ENCODE results near the gene NPEPL1. TPM values are rescaled to one million over a fixed set of nuclear protein-coding genes. Genes with fewer than 3 reads are reported as not detected.
A peak's percentile ranks its signal among the peaks of the same experiment; 100 is the strongest.

NPEPL1 gene
- total and polyA plus RNA-seq, 2 of the 8 experiments (the other 6 are each of a cell fraction or from before 2014, with no cell fraction given) = 12.4 to 26.8 TPM

DNA sequence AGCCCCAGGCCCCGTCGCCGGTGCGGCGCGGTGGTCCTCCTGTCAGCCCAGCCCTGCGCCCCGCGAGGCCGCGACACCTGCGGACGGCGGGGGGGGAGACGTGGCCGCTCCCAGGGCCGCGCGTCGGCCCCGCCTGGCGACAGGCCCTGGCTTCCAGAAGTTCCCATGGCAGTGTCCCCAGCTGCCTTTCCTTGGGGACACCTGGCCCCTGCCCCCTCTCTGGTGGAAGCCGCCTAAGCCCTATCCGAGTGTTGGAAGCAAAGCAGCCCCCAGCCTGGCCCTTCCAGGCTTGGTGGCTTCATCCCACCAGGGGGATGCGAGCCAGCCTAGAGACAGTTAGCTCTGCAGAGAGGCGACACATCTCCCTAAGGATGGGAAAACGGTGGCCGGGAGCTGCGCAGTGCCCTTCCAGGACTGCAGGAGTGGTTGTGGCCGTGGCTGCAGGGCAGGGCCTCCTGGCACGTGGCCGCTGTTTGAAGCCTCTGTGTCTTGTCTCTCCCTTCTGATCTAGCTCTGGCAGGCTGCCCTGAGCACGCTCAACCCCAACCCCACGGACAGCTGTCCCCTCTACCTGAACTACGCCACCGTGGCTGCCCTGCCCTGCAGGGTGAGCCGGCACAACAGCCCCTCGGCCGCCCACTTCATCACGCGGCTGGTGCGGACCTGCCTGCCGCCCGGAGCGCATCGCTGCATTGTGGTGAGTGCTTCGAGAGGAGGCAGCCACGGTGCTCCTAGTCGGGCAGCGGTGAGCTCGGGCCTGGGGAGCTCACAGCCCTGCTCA, 816 bp downstream of the NPEPL1 start:
- Histone ChIP-seq H4K5ac (ENCODE audit: insufficient read length, low read depth, low read length) (peak overlapping the region; percentile 56), H3K79me2 (ENCODE audit: control insufficient read depth in 1 of 2, insufficient read depth in 2 of 2, low read length in 2 of 2) (no peaks in the 10 kb centered on the region; a peak in 1 of 4 replicates), H3K79me1 (ENCODE audit: low read depth, low read length) (0 out of 2 replicates have a peak, but pooled peaks cover 4% of the 10 kb centered on the region), H3K23ac (ENCODE audit: insufficient read length) (no peak overlapping the region), H2BK12ac (ENCODE audit: low read depth, low read length) (peak overlapping the region; percentile 85; the same call in 1 of the 2 replicates), H4K20me1 (replicated peaks in 1 of 2; ENCODE audit: control insufficient read depth in 1 of 2, insufficient read depth in 2 of 2, low read length in 2 of 2) (peaks cover 3 to 10% of the 10 kb centered on the region in 2 experiments), H4K8ac (ENCODE audit: extremely low read depth, insufficient read depth, low read length) (peak overlapping the region; percentile 83), H4K91ac (replicated peaks; ENCODE audit: insufficient read length, low read length) (peak overlapping the region; percentile 83), H2BK15ac (ENCODE audit: low read length) (no peak overlapping the region; the same call in 1 of the 2 replicates), H3K36me3 (ENCODE audit: control insufficient read depth in 2 of 4, insufficient read depth in 4 of 4, low read length in 3 of 4) (peaks cover 2 to 9% (median 2%) of the 10 kb centered on the region in 4 experiments; a peak in 5 of 8 replicates), H2AK5ac (ENCODE audit: low read depth, low read length) (peak overlapping the region; percentile 28; the same call in 1 of the 2 replicates), H2BK20ac (ENCODE audit: low read length) (no peak overlapping the region; the same call in 1 of the 2 replicates), H3K9me3 (ENCODE audit: insufficient read depth in 2 of 2, low read depth in 1 of 2, low read length in 1 of 2) (no peaks in the 10 kb centered on the region), H2BK5ac (ENCODE audit: low read depth, low read length) (peak overlapping the region; percentile 66; the same call in 1 of the 2 replicates), H3K27me3 (replicated peaks in 1 of 4; ENCODE audit: control insufficient read depth in 3 of 4, extremely low read depth in 1 of 4, insufficient read depth in 3 of 4, low read length in 3 of 4) (no peaks in the 10 kb centered on the region), H3K18ac (ENCODE audit: extremely low read depth, low read length) (peak overlapping the region; percentile 81), H3K56ac (replicated peaks; ENCODE audit: insufficient read length, low read depth, low read length) (no peak overlapping the region), H3K23me2 (ENCODE audit: low read depth, low read length) (peaks cover 6% of the 10 kb centered on the region; the same call in 1 of the 2 replicates), H3K4me1 (replicated peaks in 1 of 4; ENCODE audit: control insufficient read depth in 3 of 4, insufficient read depth in 4 of 4, low read length in 3 of 4) (peaks cover 3 to 25% (median 17%) of the 10 kb centered on the region in 4 experiments), H3K4ac (replicated peaks; ENCODE audit: insufficient read length, low read depth, low read length) (peak overlapping the region; percentile 82), H2BK120ac (replicated peaks; ENCODE audit: low read depth, low read length) (peak overlapping the region; percentile 76), H3K4me2 (ENCODE audit: insufficient read depth in 1 of 2, low read depth in 2 of 2, low read length in 2 of 2) (peak overlapping the region; percentile 58 to 68), H3K9ac (replicated peaks in 1 of 4; ENCODE audit: extremely low read depth in 1 of 4, low read depth in 3 of 4, low read length in 3 of 4) (peak overlapping the region in 1 of 4 experiments; percentile 67; a peak in 1 of 7 replicates), H3K27ac (ENCODE audit: low read depth, low read length) (no peak overlapping the region), H3K4me3 (ENCODE audit: extremely low read depth in 1 of 4, insufficient read depth in 2 of 4, low read depth in 3 of 4, low read length in 4 of 4) (peak overlapping the region; percentile 21 to 56 (median 36); a peak in 7 of 8 replicates), H3K14ac (ENCODE audit: insufficient read length) (no peak overlapping the region), H2AFZ (ENCODE audit: low read length) (no peak overlapping the region)
- ChIA-PET CTCF (ENCODE audit: partially characterized antibody) (interaction anchor here (0.6 to 2.2 kb wide), 14 partner anchors 10 to 215 kb away, joined by 3 to 11 read pairs (median 4); partner anchors contain the start of gene STX16), POLR2A (ENCODE audit: partially characterized antibody) (interaction anchor here (0.5 to 16.8 kb wide), 16 partner anchors 9 to 146 kb away, joined by 3 to 188 read pairs (median 4); partner anchors contain the start of gene STX16)
- FAIRE-seq (no peak), DNase-seq (ENCODE audit: low read depth in 1 of 2, low spot score in 2 of 2) (peak in 1 of 2 experiments; percentile 71)
- 86% methylated on average over 25 of the region's 51 CpGs; no CpG with 5 or more reads in 1 of the 2 experiments for WGBS, 2 experiments (ENCODE audit: extremely low coverage in 1 of 2, insufficient coverage in 1 of 2, insufficient read length in 1 of 2, insufficient replicate concordance in 2 of 2, low coverage in 1 of 2, low lambda C conversion rate in 2 of 2, missing lambda C conversion rate in 1 of 2)
- TF ChIP-seq RXRA (IDR thresholded peaks at IDR 0.05; ENCODE audit: insufficient read depth, low read depth, low read length) (no peak), E2F6 (IDR thresholded peaks at IDR 0.05) (peak; percentile 20; the same call in 1 of the 2 replicates), EGR1 (IDR thresholded peaks at IDR 0.05; ENCODE audit: borderline replicate concordance, low read depth, low read length) (peak; percentile 29; the same call in 1 of the 2 replicates)
- TF ChIP-seq, protein P1, sequence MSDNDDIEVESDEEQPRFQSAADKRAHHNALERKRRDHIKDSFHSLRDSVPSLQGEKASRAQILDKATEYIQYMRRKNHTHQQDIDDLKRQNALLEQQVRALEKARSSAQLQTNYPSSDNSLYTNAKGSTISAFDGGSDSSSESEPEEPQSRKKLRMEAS (IDR thresholded peaks at IDR 0.05) = peak; percentile 49

Measured in H1 (cell line).